H1 (cell line): ENCODE results near the gene TBC1D2B. TPM values are rescaled to one million over a fixed set of nuclear protein-coding genes. Genes with fewer than 3 reads are reported as not detected.
"Not testable (repeated sequence)": the region's sequence is repeated elsewhere in the genome, so short reads cannot be mapped to it uniquely, and the experiment has no call there.

Experiments
- CTCF ChIA-PET: fragments of 300-600 bp; sonication (Branson Sonifier 250); formaldehyde crosslinking; loops from one replicate; lab custom pipeline; 2021; ENCODE audit not compliant: partially characterized antibody; lab: Charles Lee
- POLR2A ChIA-PET: fragments of 300-600 bp; sonication (Branson Sonifier 250); formaldehyde crosslinking; loops from one replicate; lab custom pipeline; 2021; ENCODE audit warnings: inconsistent platforms; ENCODE audit not compliant: partially characterized antibody; lab: Charles Lee
- DNase-seq, 2 experiments: peaks; one replicate each; pipeline versions ENCODE4 v3.0.0 to v3.0.0-alpha.2; 2010 to 2022; ENCODE audit warnings: low spot score in 2 of 2, low read depth in 1 of 2, mixed read lengths in 1 of 2
- FAIRE-seq: peaks from 2 replicates; lab custom pipeline; 2011; peaks lifted over from hg19 to GRCh38; lab: Jason Lieb, UNC
- H2AFZ ChIP-seq: 2 replicates; pipeline ENCODE4 v1.8.1; 2012; ENCODE audit warnings: low read length, inconsistent platforms
- H2AK5ac ChIP-seq: 2 replicates; pipeline ENCODE4 v1.6.1; 2013; ENCODE audit warnings: low read depth, low read length
- H2BK120ac ChIP-seq: replicated peaks from 2 replicates; pipeline ENCODE3; 2013; ENCODE audit warnings: low read depth, low read length, inconsistent platforms
- H2BK12ac ChIP-seq: 2 replicates; pipeline ENCODE4 v1.6.1; 2013; ENCODE audit warnings: low read depth, low read length
- H2BK15ac ChIP-seq: 2 replicates; pipeline ENCODE4 v1.6.1; 2013; ENCODE audit warnings: low read length
- H2BK20ac ChIP-seq: 2 replicates; pipeline ENCODE4 v1.6.1; 2013; ENCODE audit warnings: low read length
- H2BK5ac ChIP-seq: 2 replicates; pipeline ENCODE4 v1.6.1; 2013; ENCODE audit warnings: low read depth, low read length
- H3K14ac ChIP-seq: 2 replicates; pipeline ENCODE4 v1.6.1; 2013; ENCODE audit warnings: inconsistent platforms; ENCODE audit not compliant: insufficient read length
- H3K18ac ChIP-seq: 2 replicates; pipeline ENCODE4 v1.6.1; 2013; ENCODE audit warnings: low read length; ENCODE audit errors: extremely low read depth
- H3K23ac ChIP-seq: 2 replicates; pipeline ENCODE4 v1.6.1; 2013; ENCODE audit warnings: inconsistent platforms; ENCODE audit not compliant: insufficient read length
- H3K23me2 ChIP-seq: 2 replicates; pipeline ENCODE4 v1.6.1; 2013; ENCODE audit warnings: low read depth, low read length
- H3K27ac ChIP-seq: 2 replicates; pipeline ENCODE4 v1.6.1; 2011; ENCODE audit warnings: low read depth, low read length, inconsistent platforms
- H3K27me3 ChIP-seq, 4 experiments: replicated peaks in 1 of 4; 1 replicate in 1 of 4; 2 replicates in 3 of 4; pipeline versions ENCODE4 v1.6.1 to v1.8.1; 2011 to 2013; ENCODE audit warnings: low read length in 3 of 4, mild to moderate bottlenecking in 3 of 4, inconsistent platforms in 2 of 4, mixed read lengths in 2 of 4, moderate library complexity in 1 of 4; ENCODE audit not compliant: control insufficient read depth in 3 of 4, insufficient read depth in 3 of 4; ENCODE audit errors: extremely low read depth in 1 of 4
- H3K36me3 ChIP-seq, 4 experiments: 2 replicates each; pipeline versions ENCODE4 v1.6.1 to v1.8.1; 2011 to 2013; ENCODE audit warnings: mild to moderate bottlenecking in 4 of 4, low read length in 3 of 4, moderate library complexity in 2 of 4, control low read depth in 1 of 4, inconsistent platforms in 1 of 4; ENCODE audit not compliant: insufficient read depth in 4 of 4, control insufficient read depth in 2 of 4
- H3K4ac ChIP-seq: replicated peaks from 2 replicates; pipeline ENCODE3; 2013; ENCODE audit warnings: low read length, low read depth, mixed read lengths, inconsistent platforms; ENCODE audit not compliant: insufficient read length
- H3K4me1 ChIP-seq, 4 experiments: replicated peaks in 1 of 4; 1 replicate in 1 of 4; 2 replicates in 3 of 4; pipeline versions ENCODE4 v1.6.1 to v1.8.1; 2011 to 2013; ENCODE audit warnings: low read length in 3 of 4, inconsistent platforms in 2 of 4, mixed read lengths in 1 of 4; ENCODE audit not compliant: insufficient read depth in 4 of 4, control insufficient read depth in 3 of 4
- H3K4me2 ChIP-seq, 2 experiments: 2 replicates each; pipeline versions ENCODE4 v1.6.1 to v1.8.1; 2011 to 2013; ENCODE audit warnings: low read depth in 2 of 2, low read length in 2 of 2, control low read depth in 1 of 2, inconsistent platforms in 1 of 2, mild to moderate bottlenecking in 1 of 2; ENCODE audit not compliant: insufficient read depth in 1 of 2
- H3K4me3 ChIP-seq, 4 experiments: fragments of 200-600, 300-600 bp in 1 of 4; sonication (generic), shearing (Covaris generic), sonication (Bioruptor Twin) in 1 of 4; 2 replicates each; pipeline versions ENCODE4 v1.5.1 to v1.8.1; 2011 to 2016; ENCODE audit warnings: low read length in 4 of 4, low read depth in 3 of 4, control low read depth in 2 of 4, inconsistent platforms in 2 of 4, mild to moderate bottlenecking in 2 of 4, mixed read lengths in 1 of 4, moderate library complexity in 1 of 4; ENCODE audit not compliant: insufficient read depth in 2 of 4; ENCODE audit errors: extremely low read depth in 1 of 4
- H3K56ac ChIP-seq: replicated peaks from 2 replicates; pipeline ENCODE3; 2013; ENCODE audit warnings: low read depth, mild to moderate bottlenecking, mixed read lengths, low read length, inconsistent platforms; ENCODE audit not compliant: insufficient read length
- H3K79me1 ChIP-seq: 2 replicates; pipeline ENCODE4 v1.6.1; 2013; ENCODE audit warnings: low read depth, low read length, control low read depth
- H3K79me2 ChIP-seq, 2 experiments: 2 replicates each; pipeline versions ENCODE4 v1.6.1 to v1.8.1; 2012 to 2013; ENCODE audit warnings: low read length in 2 of 2, mild to moderate bottlenecking in 2 of 2, inconsistent platforms in 1 of 2; ENCODE audit not compliant: insufficient read depth in 2 of 2, control insufficient read depth in 1 of 2
- H3K9ac ChIP-seq, 4 experiments: replicated peaks in 1 of 4; 1 replicate in 1 of 4; 2 replicates in 3 of 4; pipeline versions ENCODE4 v1.6.1 to v1.8.1; 2011 to 2013; ENCODE audit warnings: low read depth in 3 of 4, low read length in 3 of 4, control low read depth in 2 of 4, mild to moderate bottlenecking in 2 of 4, moderate library complexity in 2 of 4, inconsistent platforms in 1 of 4; ENCODE audit errors: extremely low read depth in 1 of 4
- H3K9me3 ChIP-seq, 2 experiments: 2 replicates each; pipeline versions ENCODE4 v1.6.1 to v1.8.1; 2012 to 2013; ENCODE audit warnings: mild to moderate bottlenecking in 2 of 2, moderate library complexity in 2 of 2, control low read depth in 1 of 2, inconsistent platforms in 1 of 2, low read depth in 1 of 2, low read length in 1 of 2, mixed read lengths in 1 of 2; ENCODE audit not compliant: insufficient read depth in 2 of 2
- H4K20me1 ChIP-seq, 2 experiments: replicated peaks in 1 of 2; 2 replicates each; pipeline versions ENCODE3 to v1.8.1; 2011 to 2013; ENCODE audit warnings: inconsistent platforms in 2 of 2, low read length in 2 of 2, mild to moderate bottlenecking in 1 of 2; ENCODE audit not compliant: insufficient read depth in 2 of 2, control insufficient read depth in 1 of 2
- H4K5ac ChIP-seq: 2 replicates; pipeline ENCODE4 v1.6.1; 2013; ENCODE audit warnings: low read length, low read depth, mixed read lengths, inconsistent platforms; ENCODE audit not compliant: insufficient read length
- H4K8ac ChIP-seq: 2 replicates; pipeline ENCODE4 v1.8.0; 2013; ENCODE audit warnings: mild to moderate bottlenecking, moderate library complexity, low read length, inconsistent platforms; ENCODE audit not compliant: insufficient read depth; ENCODE audit errors: extremely low read depth
- H4K91ac ChIP-seq: replicated peaks from 2 replicates; pipeline ENCODE3; 2013; ENCODE audit warnings: low read length, mixed read lengths, inconsistent platforms; ENCODE audit not compliant: insufficient read length
- WGBS, 2 experiments: shearing (Covaris generic) in 1 of 2; methylation state at CpG; one replicate each; pipeline versions ENCODE4 v1.1.6 to v1.1.7; 2013 to 2015; ENCODE audit warnings: low lambda C conversion rate in 2 of 2, mixed read lengths in 2 of 2, inconsistent platforms in 1 of 2, low coverage in 1 of 2, missing lambda C conversion rate in 1 of 2; ENCODE audit not compliant: insufficient replicate concordance in 2 of 2, insufficient coverage in 1 of 2, insufficient read length in 1 of 2; ENCODE audit errors: extremely low coverage in 1 of 2, missing lambda C conversion rate in 1 of 2; 5-methylcytosine and 5-hydroxymethylcytosine counted together
- polyA plus RNA-seq, 7 experiments: library from polyadenylated mRNA; depleted of rRNA in 3 of 7; stranded (reverse) in 5 of 7; unstranded in 2 of 7; fragments of >200 nt in 5 of 7; fragments of 200-250 nt in 2 of 7; gene quantifications; 1 replicate in 5 of 7; 2 replicates in 1 of 7; 4 replicates in 1 of 7; pipeline versions ENCODE4 v1.2.1 to v1.2.3, GENCODE V29; 2011 to 2013; ENCODE audit warnings: missing spikeins in 2 of 7, mixed read lengths in 2 of 7
- total RNA-seq: library from RNA; stranded (reverse); fragmentation: NEBNext Ultra II Directional; extraction: Animal tissue kit (Norgen Biotek cat#: 25700); gene quantifications from 2 replicates; pipeline ENCODE4 v1.2.1, GENCODE V29; 2021

TBC1D2B gene
- total and polyA plus RNA-seq, 2 of the 8 experiments (the other 6 are each of a cell fraction or from before 2014, with no cell fraction given) = 11.9 to 19.5 TPM

DNA sequence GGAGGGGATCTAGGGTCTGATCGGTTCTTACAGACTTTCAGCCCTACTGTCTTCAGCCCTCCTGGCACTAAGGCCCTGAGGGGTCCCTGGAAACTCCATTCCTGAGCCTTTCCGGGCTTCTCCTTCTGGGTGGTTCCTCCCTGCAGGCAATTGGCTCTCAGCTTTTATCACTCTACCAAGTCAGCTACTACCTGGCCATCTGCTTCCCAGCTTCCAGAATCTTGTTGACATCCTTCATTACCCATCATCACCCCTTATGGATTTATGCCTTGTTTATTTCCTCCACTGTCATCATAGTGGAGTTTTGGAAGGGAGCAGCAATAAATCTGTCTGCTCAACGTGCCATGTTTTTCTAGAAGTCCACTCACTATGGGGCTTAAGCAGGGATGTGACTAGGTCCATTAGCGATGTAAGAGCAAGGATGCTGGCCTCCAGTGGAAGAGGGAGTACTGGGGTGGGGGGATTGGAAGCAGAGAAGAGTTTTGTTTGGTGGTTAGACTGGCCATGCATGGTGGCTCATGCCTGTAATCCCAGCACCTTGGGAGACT is 106.6 kb downstream of the TBC1D2B start:
- H3K27ac ChIP-seq, H3K36me3 ChIP-seq, H4K20me1 ChIP-seq, H2BK5ac ChIP-seq, H2BK120ac ChIP-seq, H3K9me3 ChIP-seq, H3K4ac ChIP-seq, H3K4me2 ChIP-seq, H3K23me2 ChIP-seq, H3K4me1 ChIP-seq, H2BK15ac ChIP-seq, H2BK12ac ChIP-seq, H2BK20ac ChIP-seq, H3K18ac ChIP-seq, H4K8ac ChIP-seq, H3K23ac ChIP-seq, H4K5ac ChIP-seq, H4K91ac ChIP-seq, H3K56ac ChIP-seq, H3K4me3 ChIP-seq, CTCF ChIA-PET, FAIRE-seq, H2AFZ ChIP-seq, H3K14ac ChIP-seq, H3K79me1 ChIP-seq, POLR2A ChIA-PET, H3K27me3 ChIP-seq, H3K9ac ChIP-seq, H3K79me2 ChIP-seq, H2AK5ac ChIP-seq: not testable (repeated sequence)
- 100% methylated on average over 2 of the region's 4 CpGs; no CpG with 5 or more reads in 1 of the 2 experiments for WGBS, 2 experiments
- peak in 1 of 2 experiments; percentile 7 for DNase-seq
